ES-I3 (cell line): ENCODE measurements around the gene HLF.
A peak's percentile ranks its signal among the peaks of the same experiment; 100 is the strongest.

ENCODE experiments used
- H3K36me3 ChIP-seq: 2 replicates; pipeline ENCODE4 v1.6.1; 2013; ENCODE audit warnings: mild to moderate bottlenecking, low read length, control low read depth, moderate library complexity; ENCODE audit not compliant: insufficient read depth
- H3K4me1 ChIP-seq: 2 replicates; pipeline ENCODE4 v1.6.1; 2013; ENCODE audit warnings: mild to moderate bottlenecking, control low read depth, low read length; ENCODE audit not compliant: insufficient read depth
- H3K9ac ChIP-seq: 2 replicates; pipeline ENCODE4 v1.6.1; 2013; ENCODE audit warnings: low read depth, mild to moderate bottlenecking, low read length, moderate library complexity
- H3K9me3 ChIP-seq: 2 replicates; pipeline ENCODE4 v1.6.1; 2013; ENCODE audit warnings: mild to moderate bottlenecking, low read length, moderate library complexity; ENCODE audit not compliant: control insufficient read depth, insufficient read depth

Gene HLF

GRCh38 chr17:55343900-55344513 is 79.2 kb downstream of the HLF start:
- Histone ChIP-seq H3K36me3 (no peaks in the 10 kb centered on the region), H3K4me1 (no peaks in the 10 kb centered on the region), H3K9ac (no peak overlapping the region), H3K9me3 (no peaks in the 10 kb centered on the region)

- H3K36me3 ChIP-seq, result no peaks in the 10 kb centered on the region
- no peaks in the 10 kb centered on the region for H3K4me1 ChIP-seq
- H3K9ac ChIP-seq, result no peak overlapping the region
- H3K9me3 ChIP-seq, result no peaks in the 10 kb centered on the region
Measured at GRCh38 chr17:55344514-55344997, 79.8 kb downstream of the HLF start.

GRCh38 chr17:55345132-55345531 is 80.4 kb downstream of the HLF start:
- no peaks in the 10 kb centered on the region for H3K36me3 ChIP-seq
- no peaks in the 10 kb centered on the region for H3K4me1 ChIP-seq
- no peaks in the 10 kb centered on the region for H3K9me3 ChIP-seq
- no peak overlapping the region for H3K9ac ChIP-seq

GRCh38 chr17:55346658-55347057 is 81.9 kb downstream of the HLF start:
- Histone ChIP-seq H3K9ac (no peak overlapping the region), H3K9me3 (no peaks in the 10 kb centered on the region), H3K4me1 (peaks cover 13% of the 10 kb centered on the region), H3K36me3 (no peaks in the 10 kb centered on the region)

- no peaks in the 10 kb centered on the region for H3K9me3 ChIP-seq
- H3K36me3 ChIP-seq, result no peaks in the 10 kb centered on the region
- no peak overlapping the region for H3K9ac ChIP-seq
- H3K4me1 ChIP-seq, result peaks cover 13% of the 10 kb centered on the region
Measured at GRCh38 chr17:55347341-55347740, 82.6 kb downstream of the HLF start.

- Histone ChIP-seq H3K36me3 (no peaks in the 10 kb centered on the region), H3K4me1 (peaks cover 13% of the 10 kb centered on the region), H3K9me3 (no peaks in the 10 kb centered on the region), H3K9ac (no peak overlapping the region)
Measured at GRCh38 chr17:55348749-55349354, 84.1 kb downstream of the HLF start.

- H3K9me3 ChIP-seq, result no peaks in the 10 kb centered on the region
- H3K4me1 ChIP-seq, result peaks cover 13% of the 10 kb centered on the region
- 0 out of 2 replicates have a peak overlapping the region, but pooled peaks have one; percentile 12 for H3K9ac ChIP-seq
- no peaks in the 10 kb centered on the region for H3K36me3 ChIP-seq
Measured at GRCh38 chr17:55350825-55351205, 86.1 kb downstream of the HLF start.

GRCh38 chr17:55351226-55351625 is 86.5 kb downstream of the HLF start:
- H3K9ac ChIP-seq, result 0 out of 2 replicates have a peak overlapping the region, but pooled peaks have one; percentile 12
- H3K36me3 ChIP-seq, result no peaks in the 10 kb centered on the region
- peaks cover 13% of the 10 kb centered on the region for H3K4me1 ChIP-seq
- H3K9me3 ChIP-seq, result no peaks in the 10 kb centered on the region

GRCh38 chr17:55354010-55354409 is 89.2 kb downstream of the HLF start:
- Histone ChIP-seq H3K9me3 (no peaks in the 10 kb centered on the region), H3K36me3 (no peaks in the 10 kb centered on the region), H3K9ac (no peak overlapping the region), H3K4me1 (peaks cover 13% of the 10 kb centered on the region)

- H3K36me3 ChIP-seq, result no peaks in the 10 kb centered on the region
- no peaks in the 10 kb centered on the region for H3K9me3 ChIP-seq
- no peak overlapping the region for H3K9ac ChIP-seq
- H3K4me1 ChIP-seq, result peaks cover 13% of the 10 kb centered on the region
Measured at GRCh38 chr17:55354941-55355340, 90.2 kb downstream of the HLF start.

- no peaks in the 10 kb centered on the region for H3K4me1 ChIP-seq
- H3K9me3 ChIP-seq, result no peaks in the 10 kb centered on the region
- H3K9ac ChIP-seq, result no peak overlapping the region
- no peaks in the 10 kb centered on the region for H3K36me3 ChIP-seq
Measured at GRCh38 chr17:55356434-55357328, 91.9 kb downstream of the HLF start.

- Histone ChIP-seq H3K36me3 (no peaks in the 10 kb centered on the region), H3K9me3 (no peaks in the 10 kb centered on the region), H3K4me1 (no peaks in the 10 kb centered on the region; the same call in 1 of the 2 replicates), H3K9ac (no peak overlapping the region)
Measured at GRCh38 chr17:55360971-55361370, 96.2 kb downstream of the HLF start.

- no peak overlapping the region for H3K9ac ChIP-seq
- H3K4me1 ChIP-seq, result no peaks in the 10 kb centered on the region; the same call in 1 of the 2 replicates
- no peaks in the 10 kb centered on the region for H3K36me3 ChIP-seq
- H3K9me3 ChIP-seq, result no peaks in the 10 kb centered on the region
Measured at GRCh38 chr17:55363033-55363432, 98.3 kb downstream of the HLF start.

GRCh38 chr17:55366020-55366481 is 101.3 kb downstream of the HLF start:
- H3K9me3 ChIP-seq, result peaks cover 4% of the 10 kb centered on the region; the same call in 1 of the 2 replicates
- no peaks in the 10 kb centered on the region; the same call in 1 of the 2 replicates for H3K4me1 ChIP-seq
- no peaks in the 10 kb centered on the region for H3K36me3 ChIP-seq
- no peak overlapping the region for H3K9ac ChIP-seq
